ENCODE results near the gene PCDH20.
"Not testable (repeated sequence)": the region's sequence is repeated elsewhere in the genome, so short reads cannot be mapped to it uniquely, and the experiment has no call there.

DNA sequence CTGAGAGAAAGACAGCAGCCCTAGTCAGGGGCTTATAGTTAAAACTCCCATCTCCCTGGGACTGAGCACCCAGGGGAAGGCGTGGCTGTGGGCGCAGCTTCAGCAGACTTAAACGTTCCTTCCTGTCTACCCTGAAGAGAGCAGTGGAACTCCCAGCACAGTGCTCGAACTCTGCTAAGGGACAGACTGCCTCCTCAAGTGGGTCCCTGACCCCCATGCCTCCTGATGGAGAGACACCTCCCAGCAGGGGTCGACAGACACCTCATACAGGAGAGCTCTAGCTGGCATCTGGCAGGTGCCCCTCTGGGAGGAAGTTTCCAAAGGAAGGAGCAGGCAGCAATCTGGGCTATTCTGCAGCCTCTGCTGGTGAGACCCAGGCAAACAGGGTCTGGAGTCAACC, 51.0 kb downstream of the PCDH20 start:
- TF ChIP-seq POLR2A (IDR thresholded peaks at IDR 0.05); POLR2AphosphoS5 (IDR thresholded peaks at IDR 0.05); EP300 (IDR thresholded peaks at IDR 0.05; ENCODE audit: low read depth): not testable (repeated sequence)
- TF ChIP-seq, protein P1, sequence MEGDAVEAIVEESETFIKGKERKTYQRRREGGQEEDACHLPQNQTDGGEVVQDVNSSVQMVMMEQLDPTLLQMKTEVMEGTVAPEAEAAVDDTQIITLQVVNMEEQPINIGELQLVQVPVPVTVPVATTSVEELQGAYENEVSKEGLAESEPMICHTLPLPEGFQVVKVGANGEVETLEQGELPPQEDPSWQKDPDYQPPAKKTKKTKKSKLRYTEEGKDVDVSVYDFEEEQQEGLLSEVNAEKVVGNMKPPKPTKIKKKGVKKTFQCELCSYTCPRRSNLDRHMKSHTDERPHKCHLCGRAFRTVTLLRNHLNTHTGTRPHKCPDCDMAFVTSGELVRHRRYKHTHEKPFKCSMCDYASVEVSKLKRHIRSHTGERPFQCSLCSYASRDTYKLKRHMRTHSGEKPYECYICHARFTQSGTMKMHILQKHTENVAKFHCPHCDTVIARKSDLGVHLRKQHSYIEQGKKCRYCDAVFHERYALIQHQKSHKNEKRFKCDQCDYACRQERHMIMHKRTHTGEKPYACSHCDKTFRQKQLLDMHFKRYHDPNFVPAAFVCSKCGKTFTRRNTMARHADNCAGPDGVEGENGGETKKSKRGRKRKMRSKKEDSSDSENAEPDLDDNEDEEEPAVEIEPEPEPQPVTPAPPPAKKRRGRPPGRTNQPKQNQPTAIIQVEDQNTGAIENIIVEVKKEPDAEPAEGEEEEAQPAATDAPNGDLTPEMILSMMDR (IDR thresholded peaks at IDR 0.05): not testable (repeated sequence)
